Keratinocyte (primary cell): ENCODE results near the gene PITPNM3. TPM values are rescaled to one million over a fixed set of nuclear protein-coding genes. Genes with fewer than 3 reads are reported as not detected.

Experiments
- DNase-seq: peaks from one replicate; pipeline ENCODE4 v3.0.0-alpha.2; 2011; ENCODE audit warnings: low read depth, missing footprints, low spot score
- FAIRE-seq: peaks from 2 replicates; lab custom pipeline; 2011; peaks lifted over from hg19 to GRCh38; lab: Jason Lieb, UNC
- H2AFZ ChIP-seq: 2 replicates; pipeline ENCODE4 v1.6.0; 2012; ENCODE audit warnings: low read length, control low read depth, inconsistent platforms; ENCODE audit not compliant: control insufficient read depth
- H3K27ac ChIP-seq: 2 replicates; pipeline ENCODE4 v1.5.1; 2011; ENCODE audit warnings: low read length; ENCODE audit not compliant: control insufficient read depth, insufficient read depth
- H3K27me3 ChIP-seq: 3 replicates; pipeline ENCODE4 v1.6.0; 2011; ENCODE audit warnings: low read length; ENCODE audit not compliant: control insufficient read depth, insufficient read depth; ENCODE audit errors: extremely low read depth
- H3K36me3 ChIP-seq, 2 experiments: 2 replicates in 1 of 2; 3 replicates in 1 of 2; pipeline ENCODE4 v1.5.1; 2011; ENCODE audit warnings: low read length in 2 of 2, mild to moderate bottlenecking in 1 of 2; ENCODE audit not compliant: control insufficient read depth in 2 of 2, insufficient read depth in 2 of 2; ENCODE audit errors: extremely low read depth in 1 of 2
- H3K4me1 ChIP-seq: 3 replicates; pipeline ENCODE4 v1.5.1; 2011; ENCODE audit warnings: low read length; ENCODE audit not compliant: control insufficient read depth, insufficient read depth; ENCODE audit errors: extremely low read depth
- H3K4me2 ChIP-seq: 3 replicates; pipeline ENCODE4 v1.6.0; 2011; ENCODE audit warnings: low read depth, low read length; ENCODE audit not compliant: control insufficient read depth, insufficient read depth; ENCODE audit errors: extremely low read depth
- H3K4me3 ChIP-seq, 3 experiments: fragments of 200-600 bp in 1 of 3; sonication (generic) in 1 of 3; 2 replicates in 2 of 3; 3 replicates in 1 of 3; pipeline ENCODE4 v1.5.1; 2011 to 2016; ENCODE audit warnings: low read length in 3 of 3, mild to moderate bottlenecking in 3 of 3, control low read depth in 2 of 3, inconsistent platforms in 1 of 3, low read depth in 1 of 3, mixed read lengths in 1 of 3, mixed run types in 1 of 3, moderate library complexity in 1 of 3; ENCODE audit not compliant: control insufficient read depth in 2 of 3, insufficient read depth in 2 of 3; ENCODE audit errors: extremely low read depth in 1 of 3
- H3K79me2 ChIP-seq: 2 replicates; pipeline ENCODE4 v1.6.0; 2012; ENCODE audit warnings: low read length; ENCODE audit not compliant: control insufficient read depth, insufficient read depth
- H3K9ac ChIP-seq: 3 replicates; pipeline ENCODE4 v1.6.0; 2011; ENCODE audit warnings: low read length; ENCODE audit not compliant: control insufficient read depth, insufficient read depth; ENCODE audit errors: extremely low read depth
- H3K9me1 ChIP-seq: 3 replicates; pipeline ENCODE4 v1.6.0; 2011; ENCODE audit warnings: low read length; ENCODE audit not compliant: control insufficient read depth, insufficient read depth; ENCODE audit errors: extremely low read depth
- H3K9me3 ChIP-seq: 2 replicates; pipeline ENCODE4 v1.5.1; 2012; ENCODE audit warnings: low read depth, low read length; ENCODE audit not compliant: control insufficient read depth
- H4K20me1 ChIP-seq: 3 replicates; pipeline ENCODE4 v1.6.0; 2011; ENCODE audit warnings: low read length; ENCODE audit not compliant: control insufficient read depth, insufficient read depth; ENCODE audit errors: extremely low read depth
- EZH2 ChIP-seq: IDR thresholded peaks from one replicate; pipeline ENCODE4 v1.6.1; 2012; ENCODE audit warnings: inconsistent platforms, mild to moderate bottlenecking, low read length, moderate library complexity
- dilution Hi-C: fragments of 300-500 bp; cut with MboI; formaldehyde crosslinking; loops from one replicate; pipeline ENCODE4 v1.7.0; 2020; ENCODE audit warnings: low sequenced_read_pairs; ENCODE audit not compliant: extremely low pct_ligation_motif_present
- polyA plus RNA-seq, 5 experiments: library from polyadenylated mRNA; depleted of rRNA in 3 of 5; stranded (reverse) in 3 of 5; stranded (forward) in 1 of 5; unstranded in 1 of 5; fragments of >200 nt; gene quantifications; 1 replicate in 1 of 5; 2 replicates in 3 of 5; 3 replicates in 1 of 5; pipeline versions ENCODE4 v1.2.1 to v1.2.3, GENCODE V29; 2011 to 2012; ENCODE audit warnings: missing spikeins in 2 of 5, low read depth in 1 of 5, low replicate concordance in 1 of 5
- TF ChIP-seq, protein P1 (sequence below), 3 experiments: IDR thresholded peaks in 1 of 3; conservative IDR thresholded peaks in 1 of 3; optimal IDR thresholded peaks in 1 of 3; 2 replicates in 2 of 3; 3 replicates in 1 of 3; pipeline versions ENCODE3 to v1.5.1; 2011; ENCODE audit warnings: low read length in 3 of 3, mild to moderate bottlenecking in 3 of 3, moderate library complexity in 2 of 3, control low read depth in 1 of 3, inconsistent platforms in 1 of 3; ENCODE audit not compliant: insufficient read depth in 2 of 3; ENCODE audit errors: extremely low read depth in 1 of 3

The PITPNM3 gene
- polyA plus RNA-seq, 1 donor (not counting 4 experiments of a cell fraction or from before 2014, with no cell fraction given): 7.7 TPM

DNA sequence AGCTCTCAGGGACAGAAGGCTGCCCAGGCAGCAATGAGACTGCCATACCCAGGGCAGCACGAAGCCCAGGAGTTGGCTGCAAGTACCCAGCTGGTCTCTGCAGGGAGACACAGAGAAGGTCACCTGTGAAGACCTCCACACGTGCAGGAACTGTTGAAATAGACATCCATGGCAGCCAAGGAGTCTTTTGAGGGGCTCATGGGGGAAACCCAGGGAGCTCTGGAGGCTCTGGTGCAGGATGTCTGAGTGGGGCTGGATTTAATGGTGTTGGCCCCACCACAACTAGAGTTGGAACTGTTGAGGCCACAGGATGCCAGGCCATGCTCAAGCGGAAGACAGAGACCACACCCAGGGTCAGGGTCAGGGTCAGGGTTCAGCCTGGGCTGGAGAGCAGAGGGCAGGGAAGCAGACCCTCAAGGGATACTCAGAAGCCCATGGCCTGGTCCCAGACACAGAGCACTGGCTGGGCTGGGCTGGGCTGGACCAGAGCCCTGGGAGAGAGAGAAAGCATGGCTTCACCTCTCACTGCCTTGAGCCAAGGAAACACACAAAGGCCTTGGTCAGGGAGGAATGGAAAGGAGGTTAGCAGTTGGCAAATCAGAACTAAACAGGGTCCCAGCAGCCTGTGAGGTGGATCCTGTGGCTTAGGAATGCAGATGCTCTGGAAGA lies 21.4 kb downstream of the PITPNM3 start:
- H3K9ac ChIP-seq: no peak overlapping the region
- H3K9me1 ChIP-seq: no peaks in the 10 kb centered on the region
- FAIRE-seq (no peak), DNase-seq (no peak)
- H3K4me2 ChIP-seq: no peak overlapping the region
- no peak overlapping the region for H3K4me3 ChIP-seq
- H3K27ac ChIP-seq: no peak overlapping the region
- no peaks in the 10 kb centered on the region for H3K27me3 ChIP-seq
- peaks cover 1 to 5% of the 10 kb centered on the region in 2 experiments for H3K36me3 ChIP-seq
- H2AFZ ChIP-seq: no peak overlapping the region
- peaks cover 2% of the 10 kb centered on the region for H4K20me1 ChIP-seq
- dilution Hi-C loops: no loop called here
- H3K9me3 ChIP-seq: no peaks in the 10 kb centered on the region
- TF ChIP-seq, protein P1, sequence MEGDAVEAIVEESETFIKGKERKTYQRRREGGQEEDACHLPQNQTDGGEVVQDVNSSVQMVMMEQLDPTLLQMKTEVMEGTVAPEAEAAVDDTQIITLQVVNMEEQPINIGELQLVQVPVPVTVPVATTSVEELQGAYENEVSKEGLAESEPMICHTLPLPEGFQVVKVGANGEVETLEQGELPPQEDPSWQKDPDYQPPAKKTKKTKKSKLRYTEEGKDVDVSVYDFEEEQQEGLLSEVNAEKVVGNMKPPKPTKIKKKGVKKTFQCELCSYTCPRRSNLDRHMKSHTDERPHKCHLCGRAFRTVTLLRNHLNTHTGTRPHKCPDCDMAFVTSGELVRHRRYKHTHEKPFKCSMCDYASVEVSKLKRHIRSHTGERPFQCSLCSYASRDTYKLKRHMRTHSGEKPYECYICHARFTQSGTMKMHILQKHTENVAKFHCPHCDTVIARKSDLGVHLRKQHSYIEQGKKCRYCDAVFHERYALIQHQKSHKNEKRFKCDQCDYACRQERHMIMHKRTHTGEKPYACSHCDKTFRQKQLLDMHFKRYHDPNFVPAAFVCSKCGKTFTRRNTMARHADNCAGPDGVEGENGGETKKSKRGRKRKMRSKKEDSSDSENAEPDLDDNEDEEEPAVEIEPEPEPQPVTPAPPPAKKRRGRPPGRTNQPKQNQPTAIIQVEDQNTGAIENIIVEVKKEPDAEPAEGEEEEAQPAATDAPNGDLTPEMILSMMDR (optimal IDR thresholded peaks at IDR 0.05 in 1 of 3, IDR thresholded peaks at IDR 0.05 in 1 of 3, conservative IDR thresholded peaks at IDR 0.05 in 1 of 3; ENCODE audit: extremely low read depth in 1 of 3, insufficient read depth in 2 of 3, low read length in 3 of 3): no peak
- TF ChIP-seq EZH2: no peak
- no peaks in the 10 kb centered on the region for H3K79me2 ChIP-seq
- no peaks in the 10 kb centered on the region for H3K4me1 ChIP-seq

DNA sequence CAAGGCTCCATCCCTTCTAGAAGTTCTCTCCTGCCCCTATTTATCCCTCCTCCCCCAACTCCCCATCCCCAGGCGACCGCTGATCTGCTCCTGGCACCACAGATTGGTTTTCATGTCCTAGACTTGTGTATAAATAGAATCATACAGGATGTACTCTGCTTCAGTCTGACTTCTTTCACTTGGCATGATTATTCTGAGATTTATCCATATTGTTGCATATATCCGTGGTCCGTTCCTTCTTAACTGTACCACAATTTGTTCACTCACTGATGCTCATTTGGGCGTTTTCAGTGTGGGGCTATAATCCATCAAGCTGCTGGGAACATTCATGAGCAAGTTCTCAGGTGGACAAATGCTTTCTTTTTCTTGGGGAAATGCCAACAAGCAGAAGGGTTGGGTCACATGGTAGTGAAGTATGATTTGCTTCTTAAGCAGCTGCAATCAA lies 23.9 kb downstream of the PITPNM3 start:
- Histone ChIP-seq H3K27me3 (no peaks in the 10 kb centered on the region), H3K9me3 (no peaks in the 10 kb centered on the region), H3K9ac (no peak overlapping the region), H4K20me1 (no peaks in the 10 kb centered on the region), H2AFZ (no peak overlapping the region), H3K4me1 (no peaks in the 10 kb centered on the region), H3K36me3 (peaks cover 1 to 5% of the 10 kb centered on the region in 2 experiments), H3K4me2 (no peak overlapping the region), H3K4me3 (no peak overlapping the region), H3K79me2 (no peaks in the 10 kb centered on the region), H3K27ac (no peak overlapping the region), H3K9me1 (no peaks in the 10 kb centered on the region)
- dilution Hi-C loops: no loop called here
- FAIRE-seq (no peak), DNase-seq (no peak)
- TF ChIP-seq, protein P1 (optimal IDR thresholded peaks at IDR 0.05 in 1 of 3, IDR thresholded peaks at IDR 0.05 in 1 of 3, conservative IDR thresholded peaks at IDR 0.05 in 1 of 3; ENCODE audit: extremely low read depth in 1 of 3, insufficient read depth in 2 of 3, low read length in 3 of 3): no peak
- no peak for TF ChIP-seq EZH2
